ENCODE data around the gene SRRM2. TPM values are rescaled to one million over a fixed set of nuclear protein-coding genes. Genes with fewer than 3 reads are reported as not detected.

SRRM2 gene
- total RNA-seq, 2 donors from 2014 or later: 377 to 539 TPM

DNA sequence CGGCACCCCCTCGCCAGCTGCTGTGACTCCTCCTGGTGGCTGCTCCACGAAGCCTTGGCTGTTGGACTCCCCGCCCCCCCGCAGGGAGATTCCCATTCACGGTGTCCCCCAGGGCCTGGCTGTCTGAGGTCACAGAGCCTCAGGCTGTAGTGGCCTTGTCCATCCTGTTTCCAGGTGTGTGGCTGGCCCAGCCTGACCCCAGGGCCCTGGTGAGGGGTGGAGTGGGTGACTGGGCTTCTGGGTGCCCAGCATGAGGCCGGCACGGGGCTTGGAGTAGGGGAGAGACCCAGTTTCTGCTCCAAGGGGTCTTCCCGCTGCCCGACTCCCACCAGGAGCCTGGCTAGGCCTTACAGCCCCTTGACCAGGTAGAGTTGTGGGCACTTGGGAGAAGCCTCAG, 42.9 kb upstream of the SRRM2 start:
- TF ChIP-seq, protein P1, sequence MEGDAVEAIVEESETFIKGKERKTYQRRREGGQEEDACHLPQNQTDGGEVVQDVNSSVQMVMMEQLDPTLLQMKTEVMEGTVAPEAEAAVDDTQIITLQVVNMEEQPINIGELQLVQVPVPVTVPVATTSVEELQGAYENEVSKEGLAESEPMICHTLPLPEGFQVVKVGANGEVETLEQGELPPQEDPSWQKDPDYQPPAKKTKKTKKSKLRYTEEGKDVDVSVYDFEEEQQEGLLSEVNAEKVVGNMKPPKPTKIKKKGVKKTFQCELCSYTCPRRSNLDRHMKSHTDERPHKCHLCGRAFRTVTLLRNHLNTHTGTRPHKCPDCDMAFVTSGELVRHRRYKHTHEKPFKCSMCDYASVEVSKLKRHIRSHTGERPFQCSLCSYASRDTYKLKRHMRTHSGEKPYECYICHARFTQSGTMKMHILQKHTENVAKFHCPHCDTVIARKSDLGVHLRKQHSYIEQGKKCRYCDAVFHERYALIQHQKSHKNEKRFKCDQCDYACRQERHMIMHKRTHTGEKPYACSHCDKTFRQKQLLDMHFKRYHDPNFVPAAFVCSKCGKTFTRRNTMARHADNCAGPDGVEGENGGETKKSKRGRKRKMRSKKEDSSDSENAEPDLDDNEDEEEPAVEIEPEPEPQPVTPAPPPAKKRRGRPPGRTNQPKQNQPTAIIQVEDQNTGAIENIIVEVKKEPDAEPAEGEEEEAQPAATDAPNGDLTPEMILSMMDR (IDR thresholded peaks at IDR 0.05): no peak
- no peaks in the 10 kb centered on the region for H3K27me3 ChIP-seq
- no peak overlapping the region for H3K4me3 ChIP-seq
- H3K27ac ChIP-seq: no peak overlapping the region
- intact Hi-C loops (cut with DNase I): no loop called here
- no peak overlapping the region for H3K9ac ChIP-seq (ENCODE audit: low read depth in 2 of 2, low read length in 2 of 2)
- no peaks in the 10 kb centered on the region for H3K9me3 ChIP-seq
- H3K4me1 ChIP-seq: no peaks in the 10 kb centered on the region
- peaks cover 8% of the 10 kb centered on the region for H3K36me3 ChIP-seq
- DNase-seq: no peak

DNA sequence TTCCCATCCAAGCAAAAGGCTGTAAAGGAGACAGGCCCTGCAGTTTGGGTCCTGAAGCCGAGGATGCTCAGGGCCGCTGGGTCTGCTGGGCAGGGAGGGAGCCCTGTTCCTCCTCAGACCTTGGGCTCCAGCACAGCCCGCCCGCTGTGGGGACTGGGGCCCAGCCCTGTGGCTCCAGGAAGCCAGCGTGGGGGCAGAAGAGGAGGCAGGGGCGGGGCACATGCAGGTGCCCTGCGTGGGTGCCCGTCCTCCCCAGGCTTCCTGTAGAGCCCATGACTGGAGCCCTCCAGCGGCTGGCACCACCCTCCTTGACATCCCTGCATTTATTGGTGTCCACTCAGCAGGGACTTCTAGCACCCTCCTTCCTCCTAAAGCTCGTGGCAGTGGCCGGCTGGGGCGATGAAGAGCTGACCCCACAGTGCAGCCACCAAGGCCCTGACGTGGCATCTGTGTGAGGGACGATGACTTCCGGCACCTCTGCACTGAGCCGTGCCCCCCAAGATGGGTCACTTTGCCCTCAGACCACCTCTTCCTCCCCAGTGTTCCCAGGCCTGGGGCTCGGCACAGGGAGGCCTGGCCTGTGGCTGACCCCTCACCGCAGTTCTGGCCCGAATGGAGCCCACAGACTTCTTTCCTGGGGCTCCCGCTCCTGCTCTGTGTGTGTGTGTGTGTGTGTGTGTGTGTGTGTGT, 42.3 kb upstream of the SRRM2 start:
- Histone ChIP-seq H3K4me3 (no peak overlapping the region), H3K9ac (ENCODE audit: low read depth in 2 of 2, low read length in 2 of 2) (no peak overlapping the region), H3K36me3 (peaks cover 8% of the 10 kb centered on the region), H3K4me1 (no peaks in the 10 kb centered on the region), H3K9me3 (no peaks in the 10 kb centered on the region), H3K27ac (no peak overlapping the region), H3K27me3 (no peaks in the 10 kb centered on the region)
- TF ChIP-seq, protein P1 (IDR thresholded peaks at IDR 0.05): no peak
- intact Hi-C loops (cut with DNase I): no loop called here
- no peak for DNase-seq

DNA sequence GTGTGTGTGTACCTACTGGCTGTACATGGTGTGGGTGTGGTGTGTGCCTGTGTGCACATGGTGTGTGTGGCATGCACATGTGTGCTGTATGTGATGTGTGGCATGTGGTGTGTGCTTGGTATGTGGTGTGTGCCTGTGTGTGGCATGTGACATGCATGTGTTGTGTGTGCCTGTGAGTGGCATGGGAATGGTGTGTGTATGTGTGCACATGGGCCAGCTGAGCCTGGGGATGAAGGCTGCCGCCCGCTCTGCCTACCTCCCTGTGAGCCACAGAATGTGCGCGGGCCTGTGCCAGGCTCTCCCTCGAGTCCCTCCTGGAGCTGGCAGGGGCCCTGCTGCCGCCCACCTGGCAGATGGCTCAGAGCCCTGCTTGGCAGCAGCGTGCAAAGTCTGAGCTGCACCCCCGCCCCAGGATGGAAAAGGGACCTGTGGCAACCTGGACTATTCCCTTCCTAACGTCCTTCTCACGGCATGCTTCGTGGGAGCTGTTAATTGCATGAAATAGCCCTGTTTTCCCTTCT, 41.7 kb upstream of the SRRM2 start:
- no peak for DNase-seq
- Histone ChIP-seq H3K27me3 (peaks cover 4% of the 10 kb centered on the region), H3K36me3 (peaks cover 8% of the 10 kb centered on the region), H3K9me3 (no peaks in the 10 kb centered on the region), H3K4me1 (no peaks in the 10 kb centered on the region), H3K4me3 (no peak overlapping the region), H3K27ac (no peak overlapping the region), H3K9ac (ENCODE audit: low read depth in 2 of 2, low read length in 2 of 2) (no peak overlapping the region)
- intact Hi-C loops (cut with DNase I): no loop called here
- TF ChIP-seq, protein P1 (IDR thresholded peaks at IDR 0.05): no peak

DNA sequence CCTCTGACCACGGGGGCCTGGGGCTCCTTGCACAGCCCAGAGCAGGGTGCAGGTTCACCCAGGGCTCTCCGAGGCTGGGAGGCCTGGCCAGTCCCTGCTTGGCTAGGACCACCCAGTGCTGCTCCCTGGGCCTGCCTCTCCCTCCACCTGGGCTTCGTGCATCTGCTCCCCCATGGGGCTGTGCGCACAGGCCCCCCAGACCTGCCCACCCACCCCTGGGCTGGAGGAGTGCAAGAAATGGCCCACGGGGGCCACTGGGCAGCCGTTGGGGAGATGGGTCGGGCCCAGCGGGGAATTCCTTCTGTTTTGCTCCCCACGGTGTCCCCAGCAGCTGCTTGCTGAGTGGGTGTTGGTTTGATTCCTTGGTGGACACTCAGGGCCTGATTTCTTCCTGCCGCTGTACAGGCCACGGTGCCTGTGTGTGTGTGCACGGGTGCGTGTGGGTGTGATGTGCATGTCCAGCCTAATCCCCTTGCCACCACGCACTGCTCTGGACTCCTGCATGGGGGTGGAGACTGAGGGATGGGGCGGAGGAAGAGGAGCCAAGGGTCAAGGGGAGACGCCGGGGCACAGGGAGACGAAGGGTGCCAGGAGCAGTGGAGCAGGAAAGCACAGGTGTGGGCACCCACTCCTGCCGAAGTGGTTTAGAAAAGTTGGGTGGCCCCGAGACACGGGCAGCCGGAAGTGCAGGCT, 40.9 kb upstream of the SRRM2 start:
- intact Hi-C loops (cut with DNase I): no loop called here
- DNase-seq: no peak
- Histone ChIP-seq H3K9ac (ENCODE audit: low read depth in 2 of 2, low read length in 2 of 2) (no peak overlapping the region), H3K4me1 (no peaks in the 10 kb centered on the region), H3K36me3 (peaks cover 8% of the 10 kb centered on the region), H3K4me3 (no peak overlapping the region), H3K27me3 (peaks cover 4% of the 10 kb centered on the region), H3K27ac (no peak overlapping the region), H3K9me3 (no peaks in the 10 kb centered on the region)
- TF ChIP-seq, protein P1 (IDR thresholded peaks at IDR 0.05): no peak

GRCh38 chr16:2712063-2712441, 40.4 kb upstream of the SRRM2 start:
- peaks cover 8% of the 10 kb centered on the region for H3K36me3 ChIP-seq
- H3K27ac ChIP-seq: no peak overlapping the region
- H3K9me3 ChIP-seq: no peaks in the 10 kb centered on the region
- no peaks in the 10 kb centered on the region for H3K4me1 ChIP-seq
- H3K9ac ChIP-seq (ENCODE audit: low read depth in 2 of 2, low read length in 2 of 2): no peak overlapping the region
- intact Hi-C loops (cut with DNase I): no loop called here
- no peak overlapping the region for H3K4me3 ChIP-seq
- TF ChIP-seq, protein P1 (IDR thresholded peaks at IDR 0.05): no peak
- peaks cover 4% of the 10 kb centered on the region for H3K27me3 ChIP-seq
- no peak for DNase-seq
